ENCODE results near the gene TRDMT1. TPM values are rescaled to one million over a fixed set of nuclear protein-coding genes. Genes with fewer than 3 reads are reported as not detected.

The TRDMT1 gene
- total and polyA plus RNA-seq, 2 donors (not counting 1 experiment from before 2014, with no cell fraction given): 3.0 to 20.4 TPM

DNA sequence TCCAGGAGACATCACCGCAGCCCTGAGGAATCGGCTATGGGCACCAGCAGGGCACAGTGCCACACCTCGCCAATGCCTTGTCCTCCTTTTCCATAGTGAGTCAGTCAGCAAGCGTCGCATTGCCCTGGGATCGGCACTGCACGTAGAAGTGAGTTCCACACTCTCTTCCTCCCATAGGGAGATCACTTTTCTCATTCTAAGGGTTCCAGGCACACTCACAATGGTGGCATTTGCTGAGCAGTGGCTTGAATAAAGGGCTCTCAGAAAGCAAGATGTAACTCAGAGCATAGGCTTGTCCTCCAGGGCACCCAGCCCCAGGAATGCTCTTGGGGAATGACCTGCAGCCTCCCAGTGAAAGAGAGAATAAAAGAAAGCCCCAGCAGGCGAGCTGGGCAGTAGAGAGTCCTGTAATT lies 25.4 kb upstream of the TRDMT1 start:
- peak overlapping the region; percentile 100 for H3K27ac Mint-ChIP-seq

More for the DNA sequence above, 25.4 kb upstream of the TRDMT1 start:
- WGBS (ENCODE audit: insufficient coverage): 81% methylated on average over 8 of the region's 8 CpGs
- Histone ChIP-seq H3K4me2 (replicated peaks; ENCODE audit: low read depth, low read length, poor library complexity, severe bottlenecking) (peak overlapping the region; percentile 81), H3K27ac (ENCODE audit: low read length in 2 of 2) (peak overlapping the region in 1 of 2 donors; percentile 97), H3K27me3 (replicated peaks in 1 of 4; ENCODE audit: control extremely low read depth in 1 of 4, control insufficient read depth in 3 of 4, insufficient read depth in 4 of 4, low read length in 3 of 4) (no peaks in the 10 kb centered on the region), H3K79me2 (ENCODE audit: control insufficient read depth, insufficient read depth, low read length) (peaks cover 43% of the 10 kb centered on the region), H3K4me1 (ENCODE audit: control insufficient read depth in 2 of 2, insufficient read depth in 2 of 2, low read length in 2 of 2) (peaks cover 26 to 27% of the 10 kb centered on the region in 2 donors), H3K9ac (ENCODE audit: low read length) (peak overlapping the region; percentile 90), H3K9me3 (ENCODE audit: control extremely low read depth in 1 of 3, control insufficient read depth in 2 of 3, insufficient read depth in 1 of 3, low read length in 2 of 3) (no peaks in the 10 kb centered on the region), H4K20me1 (ENCODE audit: control insufficient read depth, insufficient read depth, low read length, poor library complexity, severe bottlenecking) (peaks cover 36% of the 10 kb centered on the region), H2AFZ (ENCODE audit: insufficient read depth, low read depth, low read length, poor library complexity, severe bottlenecking) (peak overlapping the region; percentile 80), H3K36me3 (replicated peaks in 1 of 2; ENCODE audit: control extremely low read depth in 1 of 2, control insufficient read depth in 1 of 2, extremely low read depth in 1 of 2, insufficient read depth in 2 of 2, low read length in 1 of 2) (peaks cover 7 to 12% of the 10 kb centered on the region in 2 experiments), H3K4me3 (ENCODE audit: control extremely low read depth in 1 of 5, extremely low read depth in 1 of 5, insufficient read depth in 1 of 5, low read depth in 2 of 5, low read length in 4 of 5) (peak overlapping the region in 2 of 5 experiments; percentile 82 to 89)
- DNase-seq (no peak), ATAC-seq (ENCODE audit: low read depth) (no peak)
- POLR2A ChIA-PET: interaction anchor here (1.0 to 4.8 kb wide), 2 partner anchors 26 to 202 kb away, joined by 3 to 91 read pairs; partner anchors contain the start of gene TRDMT1
- TF ChIP-seq EZH2 (IDR thresholded peaks at IDR 0.05; ENCODE audit: borderline replicate concordance, insufficient read depth, low read depth, low read length, poor library complexity, severe bottlenecking) (no peak), CTCF (IDR thresholded peaks at IDR 0.05) (no peak)
- Mint-ChIP-seq H3K9me3 (ENCODE audit: insufficient read depth) (no peaks in the 10 kb centered on the region), H3K27me3 (no peaks in the 10 kb centered on the region), H3K4me1 (peaks cover 36% of the 10 kb centered on the region), H3K4me3 (peak overlapping the region; percentile 99)
- CTCF ChIA-PET: interaction anchor here (1.0 to 7.0 kb wide), 3 partner anchors 8 to 26 kb away, joined by 3 to 94 read pairs (median 3); partner anchors contain the start of gene TRDMT1
- intact Hi-C loops (cut with micrococcal nuclease): loop anchor here (5.0 kb wide), 1 partner anchor 415 kb away; the partner anchor contains the start of gene STAM

All from B cell (primary cell).